MM.1S (cell line): Measurements from ENCODE around the gene BANF1.
A peak's percentile ranks its signal among the peaks of the same experiment; 100 is the strongest.

Source experiments
- DNase-seq: peaks from one replicate; pipeline ENCODE4 v3.0.0-alpha.2; 2015
- H2AFZ ChIP-seq: fragments of 300-600 bp; sonication (generic); 2 replicates; pipeline ENCODE4 v1.6.0; 2016; ENCODE audit warnings: antibody characterized with exemption, low read length
- H3F3A ChIP-seq: fragments of 300-600 bp; sonication (generic); 2 replicates; pipeline ENCODE4 v1.6.1; 2016; ENCODE audit warnings: mild to moderate bottlenecking, antibody characterized with exemption, low read length, moderate library complexity, mixed read lengths; ENCODE audit not compliant: insufficient read depth
- H3K27ac ChIP-seq: fragments of 300-600 bp; sonication (generic); 2 replicates; pipeline ENCODE4 v1.5.1; 2016; ENCODE audit warnings: mild to moderate bottlenecking, low read length
- H3K27me3 ChIP-seq: fragments of 300-600 bp; sonication (generic); replicated peaks from 2 replicates; pipeline ENCODE4 v1.6.0; 2016; ENCODE audit warnings: low read length; ENCODE audit not compliant: insufficient read depth
- H3K36me3 ChIP-seq: fragments of 300-600 bp; sonication (generic); replicated peaks from 2 replicates; pipeline ENCODE4 v1.6.1; 2016; ENCODE audit warnings: mild to moderate bottlenecking, low read length, mixed read lengths; ENCODE audit not compliant: insufficient read depth
- H3K4me1 ChIP-seq: fragments of 300-600 bp; sonication (generic); 2 replicates; pipeline ENCODE4 v1.6.1; 2016; ENCODE audit warnings: low read length, mixed read lengths
- H3K4me2 ChIP-seq: fragments of 300-600 bp; sonication (generic); 2 replicates; pipeline ENCODE4 v1.6.0; 2016; ENCODE audit warnings: low read depth, low read length
- H3K4me3 ChIP-seq: fragments of 300-600 bp; sonication (generic); 2 replicates; pipeline ENCODE4 v1.5.1; 2016; ENCODE audit warnings: low read length, mixed read lengths
- H3K79me2 ChIP-seq: fragments of 300-600 bp; sonication (generic); 2 replicates; pipeline ENCODE4 v1.6.1; 2016; ENCODE audit warnings: mixed run types, low read length, mixed read lengths
- H3K9ac ChIP-seq: fragments of 300-600 bp; sonication (generic); 2 replicates; pipeline ENCODE4 v1.6.1; 2016; ENCODE audit warnings: low read length, mixed read lengths
- H3K9me2 ChIP-seq: fragments of 300-600 bp; sonication (generic); replicated peaks from 2 replicates; pipeline ENCODE4 v1.6.1; 2016; ENCODE audit warnings: mild to moderate bottlenecking, low read length, mixed read lengths; ENCODE audit not compliant: insufficient read depth
- H3K9me3 ChIP-seq: fragments of 300-600 bp; sonication (generic); replicated peaks from 2 replicates; pipeline ENCODE4 v1.6.1; 2016; ENCODE audit warnings: mild to moderate bottlenecking, low read length, mixed read lengths; ENCODE audit not compliant: insufficient read depth
- H4K20me1 ChIP-seq: fragments of 300-600 bp; sonication (generic); 2 replicates; pipeline ENCODE4 v1.6.1; 2016; ENCODE audit warnings: mild to moderate bottlenecking, low read length, moderate library complexity, mixed read lengths; ENCODE audit not compliant: insufficient read depth
- EZH2 ChIP-seq: fragments of 300-600 bp; sonication (generic); optimal IDR thresholded peaks from 2 replicates; pipeline ENCODE3; 2017; ENCODE audit warnings: low read depth, mild to moderate bottlenecking, antibody characterized with exemption, low read length, mixed read lengths
- EZH2phosphoT487 ChIP-seq: fragments of 300-600 bp; sonication (generic); IDR thresholded peaks from 2 replicates; pipeline ENCODE4 v1.6.1; 2018; ENCODE audit warnings: antibody characterized with exemption, low read length
- TF ChIP-seq, protein P1 (sequence below): fragments of 300-600 bp; sonication (generic); IDR thresholded peaks from 2 replicates; pipeline ENCODE4 v1.5.1; 2016; ENCODE audit warnings: antibody characterized with exemption, low read length, mixed read lengths

BANF1 gene

DNA sequence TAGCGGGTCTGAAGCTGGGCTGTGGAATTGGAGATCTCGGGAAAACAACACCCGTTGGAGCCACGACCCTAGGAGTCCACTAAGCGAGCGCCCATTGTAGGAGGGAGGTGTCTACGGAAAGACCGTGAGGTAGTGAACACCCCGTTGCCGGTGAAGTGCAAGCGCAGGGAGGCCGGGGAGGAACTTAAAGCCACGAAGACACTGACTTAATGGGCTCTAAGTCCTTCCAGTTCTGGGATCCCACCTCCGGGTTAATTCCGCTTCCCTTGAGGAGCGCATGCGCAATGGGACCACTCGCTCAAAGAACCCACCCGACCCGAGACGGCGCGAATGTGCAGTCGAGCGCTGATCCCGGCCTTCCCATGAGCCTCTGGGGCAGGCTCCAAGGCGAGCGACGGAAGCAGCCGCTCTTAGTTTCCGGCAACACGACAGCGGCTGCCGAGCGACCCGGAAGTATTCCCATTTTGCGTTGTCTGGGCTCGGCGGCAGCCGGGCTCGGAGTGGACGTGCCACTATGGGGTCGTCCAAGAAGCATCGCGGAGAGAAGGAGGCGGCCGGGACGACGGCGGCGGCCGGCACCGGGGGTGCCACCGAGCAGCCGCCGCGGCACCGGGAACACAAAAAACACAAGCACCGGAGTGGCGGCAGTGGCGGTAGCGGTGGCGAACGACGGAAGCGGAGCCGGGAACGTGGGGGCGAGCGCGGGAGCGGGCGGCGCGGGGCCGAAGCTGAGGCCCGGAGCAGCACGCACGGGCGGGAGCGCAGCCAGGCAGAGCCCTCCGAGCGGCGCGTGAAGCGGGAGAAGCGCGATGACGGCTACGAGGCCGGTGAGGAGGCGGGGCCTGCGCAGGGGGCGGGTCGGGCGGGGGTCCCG is 40.8 kb upstream of the BANF1 start, which contains the start of gene SART1:
SART1 (plus strand) TSS at position 468 of the 874 bp plus-strand sequence; CDS start at position 515, 47 bp downstream.
- Histone ChIP-seq H3K27ac (peak within 1 kb of the TSS; percentile 71; the same call in 1 of the 2 replicates), H3K4me2 (peak within 1 kb of the TSS; percentile 94), H3K27me3 (no peaks in the 10 kb centered on the region), H3K9me2 (no peaks in the 10 kb centered on the region), H3K4me1 (peaks cover 21% of the 10 kb centered on the region), H3K4me3 (peak within 1 kb of the TSS; percentile 93), H3K79me2 (peaks cover 50% of the 10 kb centered on the region), H2AFZ (peak within 1 kb of the TSS; percentile 87), H3K9ac (peak within 1 kb of the TSS; percentile 96), H3K9me3 (no peaks in the 10 kb centered on the region), H4K20me1 (no peaks in the 10 kb centered on the region), H3F3A (peaks cover 10% of the 10 kb centered on the region), H3K36me3 (no peaks in the 10 kb centered on the region; the same call in none of the 2 replicates)
- peak; percentile 97 for DNase-seq
- TF ChIP-seq, protein P1, sequence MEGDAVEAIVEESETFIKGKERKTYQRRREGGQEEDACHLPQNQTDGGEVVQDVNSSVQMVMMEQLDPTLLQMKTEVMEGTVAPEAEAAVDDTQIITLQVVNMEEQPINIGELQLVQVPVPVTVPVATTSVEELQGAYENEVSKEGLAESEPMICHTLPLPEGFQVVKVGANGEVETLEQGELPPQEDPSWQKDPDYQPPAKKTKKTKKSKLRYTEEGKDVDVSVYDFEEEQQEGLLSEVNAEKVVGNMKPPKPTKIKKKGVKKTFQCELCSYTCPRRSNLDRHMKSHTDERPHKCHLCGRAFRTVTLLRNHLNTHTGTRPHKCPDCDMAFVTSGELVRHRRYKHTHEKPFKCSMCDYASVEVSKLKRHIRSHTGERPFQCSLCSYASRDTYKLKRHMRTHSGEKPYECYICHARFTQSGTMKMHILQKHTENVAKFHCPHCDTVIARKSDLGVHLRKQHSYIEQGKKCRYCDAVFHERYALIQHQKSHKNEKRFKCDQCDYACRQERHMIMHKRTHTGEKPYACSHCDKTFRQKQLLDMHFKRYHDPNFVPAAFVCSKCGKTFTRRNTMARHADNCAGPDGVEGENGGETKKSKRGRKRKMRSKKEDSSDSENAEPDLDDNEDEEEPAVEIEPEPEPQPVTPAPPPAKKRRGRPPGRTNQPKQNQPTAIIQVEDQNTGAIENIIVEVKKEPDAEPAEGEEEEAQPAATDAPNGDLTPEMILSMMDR: no peak
- no peak for TF ChIP-seq EZH2phosphoT487
- TF ChIP-seq EZH2: no peak

DNA sequence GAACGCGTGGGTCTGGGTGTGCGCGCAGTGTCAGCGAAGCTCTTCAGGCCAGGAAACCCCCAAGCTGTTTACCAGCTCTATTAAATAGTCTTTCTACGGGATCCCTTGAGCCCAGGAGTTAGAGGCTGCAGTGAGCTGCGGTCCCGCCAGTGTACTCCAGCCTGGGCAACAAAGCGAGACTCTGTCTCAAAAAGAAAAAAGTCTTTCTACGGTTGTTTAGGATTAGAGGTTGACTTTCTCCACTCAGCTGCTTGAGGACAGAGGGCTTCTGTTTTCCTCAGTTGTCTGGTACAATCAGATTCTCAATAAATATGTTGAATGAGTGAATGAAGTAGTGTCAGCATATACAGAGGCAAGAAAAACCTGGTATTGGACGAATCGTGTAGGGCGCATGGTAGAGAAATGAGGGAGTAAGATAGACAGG is 40.1 kb upstream of the BANF1 start:
- H3F3A ChIP-seq: peaks cover 4% of the 10 kb centered on the region; the same call in 1 of the 2 replicates
- H3K9ac ChIP-seq: peak overlapping the region; percentile 72
- TF ChIP-seq EZH2 (no peak), EZH2phosphoT487 (no peak)
- TF ChIP-seq, protein P1: no peak
- H3K4me1 ChIP-seq: peaks cover 17% of the 10 kb centered on the region
- H3K4me2 ChIP-seq: peak overlapping the region; percentile 94
- no peak overlapping the region for H2AFZ ChIP-seq
- H3K36me3 ChIP-seq: no peaks in the 10 kb centered on the region; the same call in none of the 2 replicates
- H3K4me3 ChIP-seq: peak overlapping the region; percentile 93
- H3K27ac ChIP-seq: no peak overlapping the region
- H3K9me2 ChIP-seq: no peaks in the 10 kb centered on the region
- no peak for DNase-seq
- no peaks in the 10 kb centered on the region for H3K27me3 ChIP-seq
- H3K9me3 ChIP-seq: no peaks in the 10 kb centered on the region
- no peaks in the 10 kb centered on the region for H4K20me1 ChIP-seq
- H3K79me2 ChIP-seq: peaks cover 50% of the 10 kb centered on the region

DNA sequence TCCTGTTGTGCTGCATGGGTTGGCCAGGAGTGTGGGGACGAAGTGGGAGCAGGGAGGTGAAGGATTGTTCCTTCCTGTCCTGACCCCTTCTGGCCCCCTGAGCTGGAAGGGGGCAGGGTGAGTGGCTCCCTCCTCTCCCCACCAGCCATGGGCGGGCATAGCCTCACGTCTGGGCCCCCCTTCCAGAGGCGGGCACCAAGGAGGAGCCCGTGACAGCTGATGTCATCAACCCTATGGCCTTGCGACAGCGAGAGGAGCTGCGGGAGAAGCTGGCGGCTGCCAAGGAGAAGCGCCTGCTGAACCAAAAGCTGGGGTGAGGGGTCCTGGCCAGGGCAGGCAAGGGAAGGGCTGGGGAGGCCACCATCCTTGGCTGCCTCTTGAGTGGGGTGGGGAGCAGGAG is 37.4 kb upstream of the BANF1 start:
- Histone ChIP-seq H3K4me3 (no peak overlapping the region), H2AFZ (no peak overlapping the region), H3K9me2 (no peaks in the 10 kb centered on the region), H3F3A (no peaks in the 10 kb centered on the region), H3K9me3 (no peaks in the 10 kb centered on the region), H3K4me2 (no peak overlapping the region), H3K36me3 (no peaks in the 10 kb centered on the region; the same call in none of the 2 replicates), H3K27me3 (no peaks in the 10 kb centered on the region), H3K27ac (no peak overlapping the region), H3K79me2 (peaks cover 53% of the 10 kb centered on the region), H3K9ac (no peak overlapping the region), H3K4me1 (peaks cover 10% of the 10 kb centered on the region), H4K20me1 (no peaks in the 10 kb centered on the region)
- no peak for DNase-seq
- TF ChIP-seq EZH2phosphoT487 (no peak), EZH2 (no peak)
- TF ChIP-seq, protein P1: no peak
